ENCODE results near the gene DUSP28. TPM values are rescaled to one million over a fixed set of nuclear protein-coding genes. Genes with fewer than 3 reads are reported as not detected.

The DUSP28 gene
- total and polyA plus RNA-seq, 2 of the 13 experiments (the other 11 are each of a cell fraction or from before 2014, with no cell fraction given) = 5.2 to 8.6 TPM

DNA sequence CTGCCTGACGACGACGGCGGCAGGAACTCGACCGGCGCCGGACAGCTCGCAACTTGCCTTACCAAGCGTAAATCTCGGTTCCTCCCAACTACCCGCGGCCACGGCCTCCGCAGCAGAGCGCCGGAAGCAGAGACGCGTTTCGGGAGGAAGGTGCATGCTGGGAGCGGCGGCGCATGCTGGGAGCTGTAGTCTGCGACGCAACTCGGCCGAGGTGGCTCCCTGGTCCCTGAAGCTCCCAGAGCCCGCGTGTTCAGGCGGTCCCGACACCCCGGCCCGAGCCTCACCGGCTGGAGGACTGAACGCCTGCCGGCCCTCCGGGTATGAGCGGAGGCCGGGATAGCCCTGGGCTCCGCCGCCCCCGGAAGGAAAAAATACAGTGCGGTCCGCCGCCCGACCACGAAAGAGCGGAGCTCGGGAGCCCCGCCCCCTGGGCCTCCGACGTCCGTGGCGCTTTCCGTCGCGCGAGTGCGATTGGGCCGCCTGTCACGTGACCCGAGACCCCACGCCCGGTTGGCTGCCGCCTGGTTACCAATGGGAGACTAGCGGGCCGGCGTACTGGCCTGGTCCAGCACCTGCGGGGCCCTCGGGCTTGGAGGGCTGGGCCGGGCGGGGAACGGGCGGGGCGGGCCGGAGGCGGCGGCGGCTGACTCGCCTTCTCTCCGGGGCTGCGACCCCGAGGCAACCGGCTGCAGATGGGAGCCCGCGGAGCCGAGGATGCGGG lies 26.2 kb downstream of the DUSP28 start, which contains the start of gene CAPN10 (continued):
- TF ChIP-seq, protein P1, sequence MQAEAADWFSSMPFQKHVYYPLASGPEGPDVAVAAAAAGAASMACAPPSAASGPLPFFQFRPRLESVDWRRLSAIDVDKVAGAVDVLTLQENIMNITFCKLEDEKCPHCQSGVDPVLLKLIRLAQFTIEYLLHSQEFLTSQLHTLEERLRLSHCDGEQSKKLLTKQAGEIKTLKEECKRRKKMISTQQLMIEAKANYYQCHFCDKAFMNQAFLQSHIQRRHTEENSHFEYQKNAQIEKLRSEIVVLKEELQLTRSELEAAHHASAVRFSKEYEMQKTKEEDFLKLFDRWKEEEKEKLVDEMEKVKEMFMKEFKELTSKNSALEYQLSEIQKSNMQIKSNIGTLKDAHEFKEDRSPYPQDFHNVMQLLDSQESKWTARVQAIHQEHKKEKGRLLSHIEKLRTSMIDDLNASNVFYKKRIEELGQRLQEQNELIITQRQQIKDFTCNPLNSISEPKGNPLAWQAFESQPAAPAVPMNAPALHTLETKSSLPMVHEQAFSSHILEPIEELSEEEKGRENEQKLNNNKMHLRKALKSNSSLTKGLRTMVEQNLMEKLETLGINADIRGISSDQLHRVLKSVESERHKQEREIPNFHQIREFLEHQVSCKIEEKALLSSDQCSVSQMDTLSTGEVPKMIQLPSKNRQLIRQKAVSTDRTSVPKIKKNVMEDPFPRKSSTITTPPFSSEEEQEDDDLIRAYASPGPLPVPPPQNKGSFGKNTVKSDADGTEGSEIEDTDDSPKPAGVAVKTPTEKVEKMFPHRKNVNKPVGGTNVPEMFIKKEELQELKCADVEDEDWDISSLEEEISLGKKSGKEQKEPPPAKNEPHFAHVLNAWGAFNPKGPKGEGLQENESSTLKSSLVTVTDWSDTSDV (CRISPR knock-in tag; IDR thresholded peaks at IDR 0.05) = no peak
- TF ChIP-seq, protein P2, sequence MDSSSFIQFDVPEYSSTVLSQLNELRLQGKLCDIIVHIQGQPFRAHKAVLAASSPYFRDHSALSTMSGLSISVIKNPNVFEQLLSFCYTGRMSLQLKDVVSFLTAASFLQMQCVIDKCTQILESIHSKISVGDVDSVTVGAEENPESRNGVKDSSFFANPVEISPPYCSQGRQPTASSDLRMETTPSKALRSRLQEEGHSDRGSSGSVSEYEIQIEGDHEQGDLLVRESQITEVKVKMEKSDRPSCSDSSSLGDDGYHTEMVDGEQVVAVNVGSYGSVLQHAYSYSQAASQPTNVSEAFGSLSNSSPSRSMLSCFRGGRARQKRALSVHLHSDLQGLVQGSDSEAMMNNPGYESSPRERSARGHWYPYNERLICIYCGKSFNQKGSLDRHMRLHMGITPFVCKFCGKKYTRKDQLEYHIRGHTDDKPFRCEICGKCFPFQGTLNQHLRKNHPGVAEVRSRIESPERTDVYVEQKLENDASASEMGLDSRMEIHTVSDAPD (CRISPR knock-in tag; IDR thresholded peaks at IDR 0.05) = peak; percentile 15; the same call in 1 of the 2 replicates
- TF ChIP-seq SALL1 (CRISPR knock-in tag; IDR thresholded peaks at IDR 0.05) (peak; percentile 51; the same call in 1 of the 2 replicates), SP5 (CRISPR knock-in tag; IDR thresholded peaks at IDR 0.05; ENCODE audit: borderline replicate concordance, low read depth) (peak; percentile 4; the same call in 1 of the 2 replicates), ISL2 (CRISPR knock-in tag; IDR thresholded peaks at IDR 0.05) (peak; percentile 86), ZNF788 (CRISPR knock-in tag; IDR thresholded peaks at IDR 0.05; ENCODE audit: borderline replicate concordance) (no peak; the same call in 1 of the 2 replicates), ZNF563 (CRISPR knock-in tag; IDR thresholded peaks at IDR 0.05) (peak; percentile 89), RXRB (CRISPR knock-in tag; IDR thresholded peaks at IDR 0.05; ENCODE audit: borderline replicate concordance) (peak; percentile 38; the same call in 1 of the 2 replicates), KDM2A (CRISPR knock-in tag; IDR thresholded peaks at IDR 0.05; ENCODE audit: borderline replicate concordance, low read depth) (peak; percentile 89), GTF2F1 (IDR thresholded peaks at IDR 0.05; ENCODE audit: low read length) (peak; percentile 95), TBX3 (IDR thresholded peaks at IDR 0.05; ENCODE audit: borderline replicate concordance) (peak; percentile 71), FOXC1 (CRISPR knock-in tag; IDR thresholded peaks at IDR 0.05; ENCODE audit: borderline replicate concordance) (peak; percentile 76; the same call in 1 of the 2 replicates), EP300 (IDR thresholded peaks at IDR 0.05; ENCODE audit: low read depth in 2 of 2, low read length in 2 of 2) (peak; percentile 31 to 53; a peak in 1 of 4 replicates), EP300 (CRISPR knock-in tag; IDR thresholded peaks at IDR 0.05; ENCODE audit: borderline replicate concordance) (no peak)
- TF ChIP-seq, protein P3, sequence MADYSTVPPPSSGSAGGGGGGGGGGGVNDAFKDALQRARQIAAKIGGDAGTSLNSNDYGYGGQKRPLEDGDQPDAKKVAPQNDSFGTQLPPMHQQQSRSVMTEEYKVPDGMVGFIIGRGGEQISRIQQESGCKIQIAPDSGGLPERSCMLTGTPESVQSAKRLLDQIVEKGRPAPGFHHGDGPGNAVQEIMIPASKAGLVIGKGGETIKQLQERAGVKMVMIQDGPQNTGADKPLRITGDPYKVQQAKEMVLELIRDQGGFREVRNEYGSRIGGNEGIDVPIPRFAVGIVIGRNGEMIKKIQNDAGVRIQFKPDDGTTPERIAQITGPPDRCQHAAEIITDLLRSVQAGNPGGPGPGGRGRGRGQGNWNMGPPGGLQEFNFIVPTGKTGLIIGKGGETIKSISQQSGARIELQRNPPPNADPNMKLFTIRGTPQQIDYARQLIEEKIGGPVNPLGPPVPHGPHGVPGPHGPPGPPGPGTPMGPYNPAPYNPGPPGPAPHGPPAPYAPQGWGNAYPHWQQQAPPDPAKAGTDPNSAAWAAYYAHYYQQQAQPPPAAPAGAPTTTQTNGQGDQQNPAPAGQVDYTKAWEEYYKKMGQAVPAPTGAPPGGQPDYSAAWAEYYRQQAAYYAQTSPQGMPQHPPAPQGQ (CRISPR knock-in tag; IDR thresholded peaks at IDR 0.05; ENCODE audit: borderline replicate concordance) = no peak; the same call in 1 of the 2 replicates
- TF ChIP-seq, protein P4, sequence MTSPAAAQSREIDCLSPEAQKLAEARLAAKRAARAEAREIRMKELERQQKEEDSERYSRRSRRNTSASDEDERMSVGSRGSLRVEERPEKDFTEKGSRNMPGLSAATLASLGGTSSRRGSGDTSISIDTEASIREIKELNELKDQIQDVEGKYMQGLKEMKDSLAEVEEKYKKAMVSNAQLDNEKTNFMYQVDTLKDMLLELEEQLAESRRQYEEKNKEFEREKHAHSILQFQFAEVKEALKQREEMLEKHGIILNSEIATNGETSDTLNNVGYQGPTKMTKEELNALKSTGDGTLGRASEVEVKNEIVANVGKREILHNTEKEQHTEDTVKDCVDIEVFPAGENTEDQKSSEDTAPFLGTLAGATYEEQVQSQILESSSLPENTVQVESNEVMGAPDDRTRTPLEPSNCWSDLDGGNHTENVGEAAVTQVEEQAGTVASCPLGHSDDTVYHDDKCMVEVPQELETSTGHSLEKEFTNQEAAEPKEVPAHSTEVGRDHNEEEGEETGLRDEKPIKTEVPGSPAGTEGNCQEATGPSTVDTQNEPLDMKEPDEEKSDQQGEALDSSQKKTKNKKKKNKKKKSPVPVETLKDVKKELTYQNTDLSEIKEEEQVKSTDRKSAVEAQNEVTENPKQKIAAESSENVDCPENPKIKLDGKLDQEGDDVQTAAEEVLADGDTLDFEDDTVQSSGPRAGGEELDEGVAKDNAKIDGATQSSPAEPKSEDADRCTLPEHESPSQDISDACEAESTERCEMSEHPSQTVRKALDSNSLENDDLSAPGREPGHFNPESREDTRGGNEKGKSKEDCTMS (CRISPR knock-in tag; conservative IDR thresholded peaks at IDR 0.05) = no peak
- TF ChIP-seq, protein P5, sequence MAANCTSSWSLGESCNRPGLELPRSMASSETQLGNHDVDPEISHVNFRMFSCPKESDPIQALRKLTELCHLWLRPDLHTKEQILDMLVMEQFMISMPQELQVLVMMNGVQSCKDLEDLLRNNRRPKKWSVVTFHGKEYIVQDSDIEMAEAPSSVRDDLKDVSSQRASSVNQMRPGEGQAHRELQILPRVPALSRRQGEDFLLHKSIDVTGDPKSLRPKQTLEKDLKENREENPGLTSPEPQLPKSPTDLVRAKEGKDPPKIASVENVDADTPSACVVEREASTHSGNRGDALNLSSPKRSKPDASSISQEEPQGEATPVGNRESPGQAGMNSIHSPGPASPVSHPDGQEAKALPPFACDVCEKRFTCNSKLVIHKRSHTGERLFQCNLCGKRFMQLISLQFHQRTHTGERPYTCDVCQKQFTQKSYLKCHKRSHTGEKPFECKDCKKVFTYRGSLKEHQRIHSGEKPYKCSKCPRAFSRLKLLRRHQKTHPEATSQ (CRISPR knock-in tag; IDR thresholded peaks at IDR 0.05; ENCODE audit: borderline replicate concordance) = no peak
